ENCODE data around the gene PTPRM.
"Not testable (repeated sequence)": the region's sequence is repeated elsewhere in the genome, so short reads cannot be mapped to it uniquely, and the experiment has no call there.

The PTPRM gene

GRCh38 chr18:7958081-7958896 lies 391.2 kb downstream of the PTPRM start:
- DNase-seq, result no peak

DNA sequence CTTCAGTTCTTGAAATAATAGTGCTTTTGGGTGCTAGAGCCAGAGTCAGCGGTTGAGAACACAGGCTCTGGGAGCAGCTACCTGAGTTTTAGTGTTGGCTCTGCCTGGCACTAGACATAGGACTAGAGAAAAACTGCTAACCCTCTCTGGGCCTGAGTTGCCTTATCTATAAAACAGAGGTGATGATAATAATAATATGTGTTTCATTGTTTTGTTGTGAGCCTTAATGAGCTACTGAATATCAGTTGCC lies 391.7 kb downstream of the PTPRM start:
- no peak for DNase-seq

DNA sequence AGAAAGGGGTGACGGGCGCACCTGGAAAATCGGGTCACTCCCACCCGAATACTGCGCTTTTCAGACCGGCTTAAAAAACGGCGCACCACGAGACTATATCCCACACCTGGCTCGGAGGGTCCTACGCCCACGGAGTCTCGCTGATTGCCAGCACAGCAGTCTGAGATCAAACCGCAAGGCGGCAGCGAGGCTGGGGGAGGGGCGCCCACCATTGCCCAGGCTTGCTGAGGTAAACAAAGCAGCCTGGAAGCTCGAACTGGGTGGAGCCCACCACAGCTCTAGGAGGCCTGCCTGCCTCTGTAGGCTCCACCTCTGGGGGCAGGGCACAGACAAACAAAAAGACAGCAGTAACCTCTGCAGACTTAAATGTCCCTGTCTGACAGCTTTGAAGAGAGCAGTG lies 399.6 kb downstream of the PTPRM start:
- not testable (repeated sequence) for DNase-seq

DNA sequence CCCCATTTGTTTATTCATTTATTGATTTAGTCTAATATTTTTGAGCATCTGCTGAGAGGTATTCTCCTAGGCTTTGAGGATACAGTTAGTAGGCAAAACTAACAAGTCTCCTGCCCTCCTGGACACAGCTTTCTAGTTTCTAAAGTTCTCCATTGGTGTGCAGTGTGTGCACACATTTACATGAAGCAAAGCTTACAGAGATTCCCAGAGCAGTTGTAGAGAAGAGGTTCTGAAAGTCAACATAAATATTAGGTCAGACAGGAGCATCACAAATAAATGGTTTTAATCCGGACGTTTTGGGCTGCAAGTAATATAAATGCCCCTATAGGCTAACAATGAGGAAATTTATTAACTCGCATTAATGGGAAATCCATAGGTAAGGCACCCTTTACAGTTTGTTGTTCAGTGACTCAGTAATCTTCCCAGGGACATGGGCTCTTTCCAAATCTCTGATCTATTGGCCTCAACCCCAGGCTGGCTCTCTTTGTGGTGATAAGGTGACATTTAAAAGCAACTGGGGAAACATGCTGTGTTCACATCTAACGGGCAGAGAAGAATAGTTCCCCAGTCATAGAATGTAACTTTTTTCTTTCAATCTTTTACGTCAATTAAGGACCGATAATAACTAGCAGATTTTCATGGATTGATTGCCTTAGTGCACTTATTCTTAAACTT lies 407.2 kb downstream of the PTPRM start:
- DNase-seq, result no peak

DNA sequence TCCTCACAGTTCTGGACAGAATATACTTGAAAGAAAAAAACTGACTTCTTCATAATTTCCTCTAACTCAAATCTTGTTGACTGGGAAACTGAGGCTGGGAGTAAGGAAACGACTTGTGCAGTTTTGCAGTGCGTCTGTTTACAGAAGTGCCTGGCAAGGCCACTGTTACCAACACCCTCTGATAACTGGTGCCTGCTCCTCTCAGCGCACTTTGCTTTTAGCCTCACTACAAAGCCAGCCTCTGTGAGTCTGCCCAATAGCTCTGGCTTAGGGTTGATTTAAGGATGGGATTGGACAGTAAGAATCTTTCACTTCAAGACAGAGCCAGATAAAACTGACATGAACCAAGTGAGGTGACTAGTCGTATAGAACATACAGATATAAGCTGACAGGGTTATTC lies 410.8 kb downstream of the PTPRM start:
- DNase-seq, result no peak

- DNase-seq, result no peak
Measured at GRCh38 chr18:7978834-7979233, 411.7 kb downstream of the PTPRM start.

- no peak for DNase-seq
Measured at GRCh38 chr18:7979714-7980113, 412.6 kb downstream of the PTPRM start.

GRCh38 chr18:7980136-7980535 lies 413.0 kb downstream of the PTPRM start:
- DNase-seq, result no peak

- DNase-seq, result no peak
Measured at GRCh38 chr18:7980656-7981055, 413.5 kb downstream of the PTPRM start.

DNA sequence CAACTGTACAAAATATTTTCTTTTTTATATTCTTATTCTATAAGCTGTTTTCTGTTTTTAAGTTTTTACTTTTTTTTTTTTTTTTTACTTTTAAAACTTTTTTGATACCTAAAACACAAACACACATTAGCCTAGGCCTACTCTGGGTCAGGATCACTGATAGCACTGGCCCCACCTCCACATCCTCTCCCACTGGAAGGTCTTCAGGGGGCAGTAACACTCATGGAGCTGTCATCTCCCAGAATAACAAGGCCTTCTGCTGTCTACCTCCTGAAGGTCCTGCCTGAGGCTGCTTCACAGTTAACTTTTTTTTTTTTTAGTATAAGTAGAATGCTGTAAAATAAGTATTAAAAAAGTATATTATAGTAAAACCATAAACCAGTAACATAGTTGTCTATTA lies 415.1 kb downstream of the PTPRM start:
- no peak for DNase-seq

DNA sequence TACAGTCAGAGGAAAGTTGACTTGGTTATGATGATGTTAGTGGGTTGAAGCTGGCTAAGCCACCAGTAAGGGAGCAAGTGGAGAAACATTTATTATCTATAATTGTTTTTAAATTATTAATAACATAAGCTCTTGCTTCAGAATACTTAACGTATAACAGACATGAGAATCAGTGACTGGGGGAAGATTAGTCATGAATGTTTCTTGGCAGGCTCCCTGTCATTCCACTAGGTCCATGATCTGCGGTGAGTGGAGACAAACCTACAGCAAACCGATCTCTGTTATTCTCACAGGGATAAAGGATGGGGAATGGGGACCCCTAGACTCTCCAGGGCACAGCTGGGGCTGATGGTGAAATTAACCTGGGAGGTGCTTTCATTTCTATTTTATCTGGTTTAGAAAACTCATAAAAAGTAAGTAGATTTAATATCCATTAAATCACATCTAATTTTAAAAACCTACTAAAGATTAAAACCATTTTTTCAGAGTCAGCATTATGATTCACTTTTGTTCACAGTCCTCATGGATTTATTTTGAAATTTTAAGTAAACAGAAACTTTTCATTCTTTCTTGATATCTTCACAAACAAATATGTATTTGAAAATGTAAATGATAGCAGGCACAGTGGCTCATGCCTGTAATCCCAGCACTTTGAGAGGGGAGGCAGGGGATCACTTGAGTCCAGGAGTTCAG lies 420.3 kb downstream of the PTPRM start:
- no peak for DNase-seq

- no peak for DNase-seq
Measured at GRCh38 chr18:7990670-7991069, 423.6 kb downstream of the PTPRM start.

DNA sequence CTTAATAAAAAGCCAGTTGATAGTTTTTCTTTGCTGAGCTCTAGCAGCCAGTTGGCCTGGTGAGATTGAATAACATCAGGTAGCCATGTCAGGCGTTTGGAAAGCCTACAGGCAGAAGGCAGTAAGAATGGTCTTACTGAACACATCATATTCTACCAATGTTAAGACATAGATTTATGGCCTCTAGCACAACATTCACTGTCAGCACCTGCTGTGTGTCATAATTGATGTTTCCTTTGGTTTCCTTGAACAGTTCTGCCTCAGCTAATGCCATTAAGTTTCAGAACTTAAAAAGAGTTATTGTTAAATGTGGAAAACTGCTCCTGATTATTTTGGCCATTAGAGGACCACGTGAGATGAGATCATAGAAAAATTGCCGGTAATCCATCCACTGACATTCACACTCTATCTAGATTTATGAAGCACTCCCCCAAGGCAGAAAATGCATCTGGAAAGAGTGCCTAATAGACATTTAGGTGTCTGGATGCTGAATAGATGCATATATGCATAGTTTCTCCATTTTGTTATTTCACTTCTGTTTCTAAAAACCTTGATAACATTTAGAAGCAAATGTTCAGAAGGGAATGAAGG lies 434.7 kb downstream of the PTPRM start:
- DNase-seq, result no peak

GRCh38 chr18:8003878-8004675 lies 437.0 kb downstream of the PTPRM start:
- DNase-seq, result no peak

GRCh38 chr18:8004792-8005191 lies 437.7 kb downstream of the PTPRM start:
- DNase-seq, result no peak

DNA sequence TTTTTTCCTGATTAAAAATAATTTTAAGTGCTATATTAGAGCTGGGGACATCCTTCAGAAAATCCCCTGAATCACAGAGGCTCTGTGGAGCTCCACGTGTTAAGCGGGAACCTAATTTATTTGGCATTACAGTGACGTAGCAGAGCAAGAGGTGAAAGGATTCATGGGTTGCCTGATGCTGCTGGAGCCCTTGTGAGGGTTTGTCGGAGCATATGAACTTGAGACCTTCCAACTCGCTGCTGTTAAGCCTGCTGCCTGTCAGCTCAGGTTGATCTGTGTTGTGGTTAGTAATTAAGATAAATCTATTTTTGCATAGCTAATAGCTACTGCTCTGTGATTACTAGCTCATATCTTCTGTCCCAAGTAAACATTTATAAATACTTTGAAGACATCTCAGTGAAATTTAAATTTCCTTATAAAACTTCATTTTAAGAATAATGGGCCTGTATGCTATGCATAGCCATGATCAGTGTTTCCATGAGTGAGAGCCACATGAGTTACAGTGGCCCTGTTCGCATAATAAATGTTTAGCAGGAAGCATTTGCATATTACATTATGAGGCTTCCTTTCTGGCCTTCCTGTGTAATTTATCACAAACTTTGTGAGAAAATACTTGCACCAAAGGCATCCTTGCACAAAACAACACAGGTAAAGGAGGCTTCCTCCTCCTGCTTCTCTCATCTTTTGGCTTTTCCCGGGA lies 438.9 kb downstream of the PTPRM start:
- no peak for DNase-seq

DNA sequence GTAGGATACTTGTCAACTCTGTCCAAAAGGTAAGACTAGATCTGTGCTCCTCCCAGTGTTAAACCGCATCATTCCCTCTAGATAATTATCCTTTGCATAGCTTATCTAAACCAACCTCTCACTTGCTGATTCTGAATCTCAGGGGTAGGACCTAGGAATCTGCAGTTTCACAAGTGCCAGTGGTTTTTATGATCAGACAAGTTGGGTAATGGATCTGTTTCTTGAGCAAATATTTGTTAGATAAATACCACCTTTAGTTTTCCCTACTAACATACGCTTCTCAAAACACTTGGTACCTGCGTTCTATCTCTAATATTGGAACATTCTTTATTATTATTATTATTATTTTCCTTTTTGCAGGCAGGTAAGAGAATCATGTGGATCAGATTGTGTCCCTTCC lies 439.9 kb downstream of the PTPRM start:
- no peak for DNase-seq

GRCh38 chr18:8008033-8008432 lies 440.9 kb downstream of the PTPRM start:
- no peak for DNase-seq

GRCh38 chr18:8011361-8011760 lies 444.2 kb downstream of the PTPRM start:
- no peak for DNase-seq

GRCh38 chr18:8011906-8012305 lies 444.8 kb downstream of the PTPRM start:
- DNase-seq, result no peak

GRCh38 chr18:8018701-8019331 lies 451.7 kb downstream of the PTPRM start:
- DNase-seq, result no peak

DNA sequence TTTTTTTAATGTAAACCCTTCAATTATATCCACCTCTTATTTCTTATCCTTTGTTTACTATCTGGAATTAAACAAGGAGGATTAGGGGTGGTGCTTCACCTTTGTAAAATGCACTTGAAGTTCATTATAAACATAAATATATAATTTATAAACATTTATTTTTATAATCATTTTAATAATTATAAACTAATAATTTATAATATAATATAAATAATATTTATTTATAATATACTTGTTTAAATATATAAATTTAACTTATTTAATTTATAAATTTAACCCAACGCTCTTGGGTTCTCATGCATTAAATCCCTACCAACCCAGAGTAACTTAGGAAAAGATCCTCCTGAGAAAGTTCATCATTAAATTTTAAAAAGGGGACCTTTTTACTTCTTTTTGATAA lies 452.5 kb downstream of the PTPRM start:
- DNase-seq, result no peak

All from activated effector memory CD4-positive, alpha-beta T cell treated with Interleukin-2 at 50 U/mL for 16 hours (primary cell).